A549 treated with AZD9567 at 1 μM for 4 hours (cell line): ENCODE data around the gene P2RY1. TPM values are rescaled to one million over a fixed set of nuclear protein-coding genes. Genes with fewer than 3 reads are reported as not detected.

Experiments
- total RNA-seq: library from RNA; stranded (reverse); fragments of 200-300 nt; extraction: Qiagen RNA extraction; gene quantifications from 5 replicates; pipeline ENCODE4 v1.2.3, GENCODE V29; 2022; ENCODE audit not compliant: insufficient read depth

Gene P2RY1, protein sequence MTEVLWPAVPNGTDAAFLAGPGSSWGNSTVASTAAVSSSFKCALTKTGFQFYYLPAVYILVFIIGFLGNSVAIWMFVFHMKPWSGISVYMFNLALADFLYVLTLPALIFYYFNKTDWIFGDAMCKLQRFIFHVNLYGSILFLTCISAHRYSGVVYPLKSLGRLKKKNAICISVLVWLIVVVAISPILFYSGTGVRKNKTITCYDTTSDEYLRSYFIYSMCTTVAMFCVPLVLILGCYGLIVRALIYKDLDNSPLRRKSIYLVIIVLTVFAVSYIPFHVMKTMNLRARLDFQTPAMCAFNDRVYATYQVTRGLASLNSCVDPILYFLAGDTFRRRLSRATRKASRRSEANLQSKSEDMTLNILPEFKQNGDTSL
- total RNA-seq, result 0.45 to 0.55 TPM (median 0.49 TPM) in 4 of 5 replicates, not detected in the other

DNA sequence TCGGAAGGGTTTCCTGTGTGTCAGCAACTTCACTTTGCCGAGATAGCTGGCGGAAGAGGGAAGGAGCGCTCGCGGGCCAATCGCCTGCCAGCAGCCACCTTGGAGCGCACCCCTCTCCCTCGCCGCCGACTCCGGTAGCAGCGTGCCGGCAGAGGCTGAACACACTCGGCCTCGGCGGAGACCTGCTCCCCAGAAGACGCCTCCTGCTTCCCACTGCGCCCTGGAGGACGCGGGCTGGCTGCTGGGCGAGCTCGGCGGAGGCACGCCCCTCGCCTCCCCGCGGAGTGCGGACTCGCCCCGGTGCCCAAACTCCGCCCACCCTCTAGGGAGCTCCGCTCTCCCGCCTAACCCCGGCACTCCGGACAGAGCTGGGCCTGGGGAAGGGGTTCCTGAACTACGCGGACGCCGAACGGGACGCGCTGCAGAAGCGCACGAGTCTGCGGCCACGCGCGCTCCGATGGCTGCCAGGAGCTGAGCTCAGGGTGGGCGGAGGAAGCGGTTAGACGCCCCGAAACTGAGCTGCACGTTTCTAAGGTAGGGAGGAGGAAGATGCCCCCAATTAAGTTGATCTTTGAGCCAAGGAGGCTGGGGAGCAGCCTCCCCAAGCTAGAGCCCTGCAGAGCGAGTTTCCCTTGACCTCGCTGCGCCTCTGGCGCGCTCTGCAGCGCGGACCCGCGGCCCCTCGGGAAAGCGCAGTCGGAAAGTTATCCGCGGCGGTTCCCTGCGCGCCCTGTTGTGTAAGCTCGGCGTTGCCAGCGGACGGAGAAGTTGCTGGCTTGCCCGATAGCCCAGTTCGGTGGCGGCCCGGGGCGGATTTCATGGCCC, at the start of gene P2RY1:
Gene P2RY1, plus strand, starts transcription at position 356 of the 825 bp plus-strand sequence. CDS start 652 bp downstream, outside the sequence.

